GM23338 (cell line): ENCODE data around the gene MVP. TPM values are rescaled to one million over a fixed set of nuclear protein-coding genes. Genes with fewer than 3 reads are reported as not detected.

Experiments used
- ATAC-seq: fragments of 200-7000 bp; cut with Tn5 transposase; 3 replicates; pipeline ENCODE4 v1.9.1; 2020
- DNase-seq: peaks from one replicate; pipeline ENCODE4 v3.0.0-alpha.2; 2015; ENCODE audit warnings: low spot score
- H2AFZ ChIP-seq: fragments of 200-600 bp; sonication (generic); 2 replicates; pipeline ENCODE4 v1.8.0; 2016; ENCODE audit warnings: antibody characterized with exemption, mild to moderate bottlenecking, moderate library complexity
- H3F3A ChIP-seq: fragments of 200-600 bp; sonication (generic); replicated peaks from 2 replicates; pipeline ENCODE4 v1.8.0; 2017; ENCODE audit warnings: antibody characterized with exemption, mixed run types, low read depth
- H3K27ac ChIP-seq: fragments of 200-600 bp; sonication (generic); 2 replicates; pipeline ENCODE4 v1.6.1; 2016; ENCODE audit warnings: low read depth
- H3K27me3 ChIP-seq: fragments of 200-600 bp; sonication (generic); 2 replicates; pipeline ENCODE4 v1.8.0; 2016; ENCODE audit warnings: mild to moderate bottlenecking, mixed run types, moderate library complexity; ENCODE audit not compliant: insufficient read depth
- H3K36me3 ChIP-seq: fragments of 200-600 bp; sonication (generic); 2 replicates; pipeline ENCODE4 v1.8.0; 2016; ENCODE audit warnings: mild to moderate bottlenecking; ENCODE audit not compliant: insufficient read depth
- H3K4me1 ChIP-seq: fragments of 200-600 bp; sonication (generic); 2 replicates; pipeline ENCODE4 v1.8.0; 2016; ENCODE audit warnings: mild to moderate bottlenecking, moderate library complexity; ENCODE audit not compliant: insufficient read depth
- H3K4me2 ChIP-seq: fragments of 200-600 bp; sonication (generic); 2 replicates; pipeline ENCODE4 v1.7.1; 2017; ENCODE audit warnings: mixed run types
- H3K4me3 ChIP-seq: fragments of 200-600 bp; sonication (generic); 2 replicates; pipeline ENCODE4 v1.6.1; 2016; ENCODE audit warnings: mixed run types
- H3K79me2 ChIP-seq: fragments of 200-600 bp; sonication (generic); replicated peaks from 2 replicates; pipeline ENCODE4 v1.8.0; 2017; ENCODE audit warnings: mild to moderate bottlenecking; ENCODE audit not compliant: insufficient read depth
- H3K9me2 ChIP-seq: fragments of 200-600 bp; sonication (generic); 2 replicates; pipeline ENCODE4 v1.8.0; 2017; ENCODE audit not compliant: insufficient read depth
- H4K20me1 ChIP-seq: fragments of 200-600 bp; sonication (generic); replicated peaks from 2 replicates; pipeline ENCODE4 v1.8.0; 2017; ENCODE audit warnings: mild to moderate bottlenecking; ENCODE audit not compliant: insufficient read depth
- H3K27ac Mint-ChIP-seq: 2 replicates; pipeline ENCODE4 v1.8.0; 2020; ENCODE audit warnings: inconsistent platforms, mild to moderate bottlenecking, moderate library complexity, mixed read lengths
- H3K27me3 Mint-ChIP-seq: 3 replicates; pipeline ENCODE4 v1.8.0; 2022; ENCODE audit warnings: low read depth, mild to moderate bottlenecking, moderate library complexity, mixed read lengths, inconsistent platforms; ENCODE audit not compliant: insufficient read depth, poor library complexity
- H3K36me3 Mint-ChIP-seq: 3 replicates; pipeline ENCODE4 v1.8.0; 2021; ENCODE audit warnings: low read depth, mild to moderate bottlenecking, inconsistent platforms, moderate library complexity, mixed read lengths
- H3K4me1 Mint-ChIP-seq: 3 replicates; pipeline ENCODE4 v1.8.0; 2020; ENCODE audit warnings: mild to moderate bottlenecking, inconsistent platforms, mixed read lengths
- H3K4me3 Mint-ChIP-seq: 3 replicates; pipeline ENCODE4 v1.8.0; 2021; ENCODE audit warnings: moderate library complexity, mild to moderate bottlenecking, inconsistent platforms, mixed read lengths
- H3K9me3 Mint-ChIP-seq: 3 replicates; pipeline ENCODE4 v1.8.0; 2020; ENCODE audit warnings: moderate library complexity, mild to moderate bottlenecking, inconsistent platforms, mixed read lengths
- CREB1 ChIP-seq: fragments of 250-450 bp; sonication (Bioruptor Pico); IDR thresholded peaks from 2 replicates; pipeline ENCODE4 v1.5.0; 2020; ENCODE audit warnings: low read depth, mild to moderate bottlenecking, moderate library complexity
- CTCF ChIP-seq, 2 experiments: fragments of 200-600 bp in 1 of 2; sonication (generic) in 1 of 2; conservative IDR thresholded peaks; 2 replicates each; pipeline versions ENCODE4 v1.5.1 to v1.6.1; 2016 to 2017; ENCODE audit warnings: antibody characterized with exemption in 2 of 2, low read depth in 2 of 2, mild to moderate bottlenecking in 2 of 2, moderate library complexity in 1 of 2
- ETS1 ChIP-seq: IDR thresholded peaks from 2 replicates; pipeline ENCODE4 v1.6.1; 2016; ENCODE audit warnings: antibody characterized with exemption
- EZH2 ChIP-seq: fragments of 200-600 bp; sonication (generic); IDR thresholded peaks from one replicate; pipeline ENCODE4 v1.8.0; 2017; ENCODE audit warnings: antibody characterized with exemption, mild to moderate bottlenecking, low read depth; ENCODE audit not compliant: unreplicated experiment
- EZH2phosphoT487 ChIP-seq: fragments of 200-600 bp; sonication (generic); IDR thresholded peaks from one replicate; pipeline ENCODE4 v1.8.1; 2018; ENCODE audit warnings: antibody characterized with exemption; ENCODE audit not compliant: unreplicated experiment
- JUNB ChIP-seq: IDR thresholded peaks from one replicate; pipeline ENCODE4 v1.6.1; 2016; ENCODE audit warnings: antibody characterized with exemption; ENCODE audit not compliant: unreplicated experiment
- NANOG ChIP-seq: IDR thresholded peaks from 2 replicates; pipeline ENCODE4 v1.6.1; 2016; ENCODE audit warnings: antibody characterized with exemption, borderline replicate concordance
- STAT1 ChIP-seq: IDR thresholded peaks from one replicate; pipeline ENCODE4 v1.6.1; 2016; ENCODE audit warnings: antibody characterized with exemption; ENCODE audit not compliant: unreplicated experiment
- ZNF331 ChIP-seq: fragments of 250-450 bp; sonication (Bioruptor Pico); IDR thresholded peaks from 2 replicates; pipeline ENCODE4 v1.5.0; 2020; ENCODE audit warnings: low read depth, mild to moderate bottlenecking, moderate library complexity
- ZNF462 ChIP-seq: fragments of 250-450 bp; sonication (Bioruptor Pico); IDR thresholded peaks from 2 replicates; pipeline ENCODE4 v1.5.0; 2020; ENCODE audit warnings: mild to moderate bottlenecking, moderate library complexity
- polyA plus RNA-seq: library from polyadenylated mRNA; unstranded; fragments of >200 nt; fragmentation: Nextera tagmentation; extraction: Ambion mirVana; gene quantifications from 2 replicates; pipeline ENCODE4 v1.2.1, GENCODE V29; 2016
- total RNA-seq: library from RNA; depleted of rRNA; stranded (reverse); fragments of >200 nt; shearing (Covaris generic); gene quantifications from 2 replicates; pipeline ENCODE4 v1.2.3, GENCODE V29; 2014

MVP gene
- total and polyA plus RNA-seq, 2 experiments from 2014 or later = 1.4 to 3.7 TPM

GRCh38 chr16:29814592-29814991 lies 5.7 kb upstream of the MVP start:
- H3K27ac Mint-ChIP-seq = peak overlapping the region; percentile 63; the same call in 1 of the 2 replicates
- Histone ChIP-seq H3K9me2 (no peaks in the 10 kb centered on the region), H3K79me2 (peaks cover 23% of the 10 kb centered on the region), H3F3A (peaks cover 40% of the 10 kb centered on the region), H3K4me1 (peaks cover 59% of the 10 kb centered on the region), H4K20me1 (0 out of 2 replicates have a peak, but pooled peaks cover 2% of the 10 kb centered on the region), H3K27me3 (no peaks in the 10 kb centered on the region), H3K4me3 (peak overlapping the region; percentile 100), H3K36me3 (peaks cover 10% of the 10 kb centered on the region), H3K4me2 (peak overlapping the region; percentile 98), H3K27ac (peak overlapping the region; percentile 78; the same call in 1 of the 2 replicates), H2AFZ (0 out of 2 replicates have a peak overlapping the region, but pooled peaks have one; percentile 69)
- H3K36me3 Mint-ChIP-seq = peaks cover 36% of the 10 kb centered on the region
- DNase-seq (peak; percentile 36), ATAC-seq (no peak)
- H3K4me3 Mint-ChIP-seq = peak overlapping the region; percentile 96
- H3K27me3 Mint-ChIP-seq = peaks cover 35% of the 10 kb centered on the region
- H3K9me3 Mint-ChIP-seq = peaks cover 4% of the 10 kb centered on the region; the same call in 1 of the 3 replicates
- peaks cover 59% of the 10 kb centered on the region for H3K4me1 Mint-ChIP-seq
- no peak for TF ChIP-seq NANOG

- Mint-ChIP-seq H3K4me3 (peak overlapping the region; percentile 96), H3K9me3 (peaks cover 4% of the 10 kb centered on the region; the same call in 1 of the 3 replicates), H3K4me1 (peaks cover 57% of the 10 kb centered on the region), H3K36me3 (peaks cover 36% of the 10 kb centered on the region), H3K27me3 (peaks cover 35% of the 10 kb centered on the region), H3K27ac (peak overlapping the region; percentile 63)
- Histone ChIP-seq H3K4me2 (peak overlapping the region; percentile 98), H3K4me1 (peaks cover 53% of the 10 kb centered on the region), H2AFZ (peak overlapping the region; percentile 69; the same call in 1 of the 2 replicates), H3K27ac (peak overlapping the region; percentile 78), H3F3A (peaks cover 38% of the 10 kb centered on the region), H3K27me3 (no peaks in the 10 kb centered on the region), H3K36me3 (peaks cover 13% of the 10 kb centered on the region), H4K20me1 (0 out of 2 replicates have a peak, but pooled peaks cover 2% of the 10 kb centered on the region), H3K4me3 (peak overlapping the region; percentile 100), H3K79me2 (peaks cover 23% of the 10 kb centered on the region), H3K9me2 (no peaks in the 10 kb centered on the region)
- DNase-seq (peak; percentile 71), ATAC-seq (no peak)
- TF ChIP-seq CTCF (conservative IDR thresholded peaks at IDR 0.05; ENCODE audit: low read depth in 2 of 2) (no peak), ETS1 (no peak), ZNF462 (CRISPR knock-in tag) (no peak), ZNF331 (CRISPR knock-in tag) (no peak), JUNB (no peak), EZH2phosphoT487 (no peak), CREB1 (no peak), EZH2 (no peak), STAT1 (no peak)
These were observed 5.1 kb upstream of the MVP start for GRCh38 chr16:29815032-29815721.
